ENCODE results near the gene STX10. TPM values are rescaled to one million over a fixed set of nuclear protein-coding genes. Genes with fewer than 3 reads are reported as not detected.
A peak's percentile ranks its signal among the peaks of the same experiment; 100 is the strongest.

STX10 gene
- total and polyA plus RNA-seq, 9 of the 15 experiments (the other 6 are each of a cell fraction or from before 2014, with no cell fraction given) = 0.51 to 66.3 (median 31.0) TPM

DNA sequence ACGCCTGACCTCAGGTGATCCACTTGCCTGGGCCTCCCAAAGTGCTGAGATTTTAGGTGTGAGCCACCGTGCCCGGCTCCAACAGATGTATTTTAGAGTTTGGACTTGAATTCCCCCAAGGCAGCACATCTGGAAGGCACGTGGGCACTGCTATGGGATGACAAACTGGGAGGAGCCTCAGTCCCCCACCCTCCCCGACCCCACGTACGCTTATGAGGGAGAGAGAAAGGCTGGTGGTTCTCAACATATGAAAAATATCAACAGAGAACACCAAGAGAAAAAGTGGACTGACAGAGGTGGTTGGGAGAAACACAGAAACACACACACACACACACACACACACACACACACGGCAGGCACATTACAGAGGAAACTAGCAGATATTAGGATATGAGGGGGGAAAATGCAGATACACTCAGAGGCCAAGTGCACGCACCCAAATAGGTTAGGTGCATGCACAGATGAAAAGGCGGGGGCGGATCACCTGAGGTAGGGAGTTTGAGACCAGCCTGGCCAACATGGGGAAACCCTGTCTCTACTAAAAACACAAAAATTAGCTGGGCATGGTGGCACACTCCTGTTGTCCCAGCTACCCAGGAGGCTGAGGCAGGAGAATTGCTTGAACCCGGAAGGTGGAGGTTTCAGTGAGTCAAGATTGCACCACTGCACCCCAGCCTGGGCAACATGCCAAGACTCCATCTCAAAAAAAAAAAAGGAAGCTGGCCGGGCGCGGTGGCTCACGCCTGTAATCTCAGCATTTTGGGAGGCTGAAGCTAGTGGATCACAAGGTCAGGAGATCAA lies 3.2 kb downstream of the STX10 start (continued):
- TF ChIP-seq ZKSCAN8 (CRISPR knock-in tag; IDR thresholded peaks at IDR 0.05) = no peak
- TF ChIP-seq, protein P1, sequence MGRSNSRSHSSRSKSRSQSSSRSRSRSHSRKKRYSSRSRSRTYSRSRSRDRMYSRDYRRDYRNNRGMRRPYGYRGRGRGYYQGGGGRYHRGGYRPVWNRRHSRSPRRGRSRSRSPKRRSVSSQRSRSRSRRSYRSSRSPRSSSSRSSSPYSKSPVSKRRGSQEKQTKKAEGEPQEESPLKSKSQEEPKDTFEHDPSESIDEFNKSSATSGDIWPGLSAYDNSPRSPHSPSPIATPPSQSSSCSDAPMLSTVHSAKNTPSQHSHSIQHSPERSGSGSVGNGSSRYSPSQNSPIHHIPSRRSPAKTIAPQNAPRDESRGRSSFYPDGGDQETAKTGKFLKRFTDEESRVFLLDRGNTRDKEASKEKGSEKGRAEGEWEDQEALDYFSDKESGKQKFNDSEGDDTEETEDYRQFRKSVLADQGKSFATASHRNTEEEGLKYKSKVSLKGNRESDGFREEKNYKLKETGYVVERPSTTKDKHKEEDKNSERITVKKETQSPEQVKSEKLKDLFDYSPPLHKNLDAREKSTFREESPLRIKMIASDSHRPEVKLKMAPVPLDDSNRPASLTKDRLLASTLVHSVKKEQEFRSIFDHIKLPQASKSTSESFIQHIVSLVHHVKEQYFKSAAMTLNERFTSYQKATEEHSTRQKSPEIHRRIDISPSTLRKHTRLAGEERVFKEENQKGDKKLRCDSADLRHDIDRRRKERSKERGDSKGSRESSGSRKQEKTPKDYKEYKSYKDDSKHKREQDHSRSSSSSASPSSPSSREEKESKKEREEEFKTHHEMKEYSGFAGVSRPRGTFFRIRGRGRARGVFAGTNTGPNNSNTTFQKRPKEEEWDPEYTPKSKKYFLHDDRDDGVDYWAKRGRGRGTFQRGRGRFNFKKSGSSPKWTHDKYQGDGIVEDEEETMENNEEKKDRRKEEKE (IDR thresholded peaks at IDR 0.05; ENCODE audit: borderline replicate concordance in 1 of 2, control insufficient read depth in 1 of 2, low read depth in 2 of 2, low read length in 1 of 2) = no peak
- peak; percentile 55 for TF ChIP-seq FOSL1 (tag; conservative IDR thresholded peaks at IDR 0.05)
- TF ChIP-seq, protein P2, sequence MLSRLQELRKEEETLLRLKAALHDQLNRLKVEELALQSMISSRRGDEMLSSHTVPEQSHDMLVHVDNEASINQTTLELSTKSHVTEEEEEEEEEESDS (CRISPR knock-in tag; IDR thresholded peaks at IDR 0.05) = no peak
- TF ChIP-seq, protein P3, sequence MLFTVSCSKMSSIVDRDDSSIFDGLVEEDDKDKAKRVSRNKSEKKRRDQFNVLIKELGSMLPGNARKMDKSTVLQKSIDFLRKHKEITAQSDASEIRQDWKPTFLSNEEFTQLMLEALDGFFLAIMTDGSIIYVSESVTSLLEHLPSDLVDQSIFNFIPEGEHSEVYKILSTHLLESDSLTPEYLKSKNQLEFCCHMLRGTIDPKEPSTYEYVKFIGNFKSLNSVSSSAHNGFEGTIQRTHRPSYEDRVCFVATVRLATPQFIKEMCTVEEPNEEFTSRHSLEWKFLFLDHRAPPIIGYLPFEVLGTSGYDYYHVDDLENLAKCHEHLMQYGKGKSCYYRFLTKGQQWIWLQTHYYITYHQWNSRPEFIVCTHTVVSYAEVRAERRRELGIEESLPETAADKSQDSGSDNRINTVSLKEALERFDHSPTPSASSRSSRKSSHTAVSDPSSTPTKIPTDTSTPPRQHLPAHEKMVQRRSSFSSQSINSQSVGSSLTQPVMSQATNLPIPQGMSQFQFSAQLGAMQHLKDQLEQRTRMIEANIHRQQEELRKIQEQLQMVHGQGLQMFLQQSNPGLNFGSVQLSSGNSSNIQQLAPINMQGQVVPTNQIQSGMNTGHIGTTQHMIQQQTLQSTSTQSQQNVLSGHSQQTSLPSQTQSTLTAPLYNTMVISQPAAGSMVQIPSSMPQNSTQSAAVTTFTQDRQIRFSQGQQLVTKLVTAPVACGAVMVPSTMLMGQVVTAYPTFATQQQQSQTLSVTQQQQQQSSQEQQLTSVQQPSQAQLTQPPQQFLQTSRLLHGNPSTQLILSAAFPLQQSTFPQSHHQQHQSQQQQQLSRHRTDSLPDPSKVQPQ (CRISPR knock-in tag; IDR thresholded peaks at IDR 0.05; ENCODE audit: borderline replicate concordance) = no peak
- no peak for TF ChIP-seq ZFX (CRISPR knock-in tag; IDR thresholded peaks at IDR 0.05)
- no peak for TF ChIP-seq ZNF124 (CRISPR knock-in tag; IDR thresholded peaks at IDR 0.05)
- no peak for TF ChIP-seq CBX3 (IDR thresholded peaks at IDR 0.05; ENCODE audit: borderline replicate concordance in 1 of 2, low read length in 2 of 2)
- no peak for TF ChIP-seq MIER1 (IDR thresholded peaks at IDR 0.05; ENCODE audit: low read depth)
- no peak for TF ChIP-seq BRF1 (IDR thresholded peaks at IDR 0.05; ENCODE audit: borderline replicate concordance, extremely low read depth, insufficient read length)
- TF ChIP-seq, protein P4, sequence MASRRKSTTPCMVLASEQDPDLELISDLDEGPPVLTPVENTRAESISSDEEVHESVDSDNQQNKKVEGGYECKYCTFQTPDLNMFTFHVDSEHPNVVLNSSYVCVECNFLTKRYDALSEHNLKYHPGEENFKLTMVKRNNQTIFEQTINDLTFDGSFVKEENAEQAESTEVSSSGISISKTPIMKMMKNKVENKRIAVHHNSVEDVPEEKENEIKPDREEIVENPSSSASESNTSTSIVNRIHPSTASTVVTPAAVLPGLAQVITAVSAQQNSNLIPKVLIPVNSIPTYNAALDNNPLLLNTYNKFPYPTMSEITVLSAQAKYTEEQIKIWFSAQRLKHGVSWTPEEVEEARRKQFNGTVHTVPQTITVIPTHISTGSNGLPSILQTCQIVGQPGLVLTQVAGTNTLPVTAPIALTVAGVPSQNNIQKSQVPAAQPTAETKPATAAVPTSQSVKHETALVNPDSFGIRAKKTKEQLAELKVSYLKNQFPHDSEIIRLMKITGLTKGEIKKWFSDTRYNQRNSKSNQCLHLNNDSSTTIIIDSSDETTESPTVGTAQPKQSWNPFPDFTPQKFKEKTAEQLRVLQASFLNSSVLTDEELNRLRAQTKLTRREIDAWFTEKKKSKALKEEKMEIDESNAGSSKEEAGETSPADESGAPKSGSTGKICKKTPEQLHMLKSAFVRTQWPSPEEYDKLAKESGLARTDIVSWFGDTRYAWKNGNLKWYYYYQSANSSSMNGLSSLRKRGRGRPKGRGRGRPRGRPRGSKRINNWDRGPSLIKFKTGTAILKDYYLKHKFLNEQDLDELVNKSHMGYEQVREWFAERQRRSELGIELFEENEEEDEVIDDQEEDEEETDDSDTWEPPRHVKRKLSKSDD (conservative IDR thresholded peaks at IDR 0.05; ENCODE audit: low read length) = no peak
- TF ChIP-seq, protein P5, sequence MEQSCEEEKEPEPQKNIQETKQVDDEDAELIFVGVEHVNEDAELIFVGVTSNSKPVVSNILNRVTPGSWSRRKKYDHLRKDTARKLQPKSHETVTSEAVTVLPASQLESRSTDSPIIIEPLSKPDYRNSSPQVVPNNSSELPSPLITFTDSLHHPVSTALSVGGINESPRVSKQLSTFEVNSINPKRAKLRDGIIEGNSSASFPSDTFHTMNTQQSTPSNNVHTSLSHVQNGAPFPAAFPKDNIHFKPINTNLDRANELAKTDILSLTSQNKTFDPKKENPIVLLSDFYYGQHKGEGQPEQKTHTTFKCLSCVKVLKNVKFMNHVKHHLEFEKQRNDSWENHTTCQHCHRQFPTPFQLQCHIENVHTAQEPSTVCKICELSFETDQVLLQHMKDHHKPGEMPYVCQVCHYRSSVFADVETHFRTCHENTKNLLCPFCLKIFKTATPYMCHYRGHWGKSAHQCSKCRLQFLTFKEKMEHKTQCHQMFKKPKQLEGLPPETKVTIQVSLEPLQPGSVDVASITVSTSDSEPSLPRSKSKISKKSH (CRISPR knock-in tag; IDR thresholded peaks at IDR 0.05) = no peak
- no peak for TF ChIP-seq JUNB (CRISPR knock-in tag; conservative IDR thresholded peaks at IDR 0.05)
- TF ChIP-seq SP1 (CRISPR knock-in tag; IDR thresholded peaks at IDR 0.05) = no peak
- no peak for TF ChIP-seq ZNF444 (CRISPR knock-in tag; IDR thresholded peaks at IDR 0.05)
- TF ChIP-seq CXXC5 (CRISPR knock-in tag; IDR thresholded peaks at IDR 0.05) = peak; percentile 64
- TF ChIP-seq SMARCE1 (IDR thresholded peaks at IDR 0.05) = peak; percentile 75; the same call in 1 of the 2 replicates

Measured in K562 (cell line).